GM21619 (cell line): ENCODE data around the gene CDH4.

ENCODE experiments used
- ATAC-seq: cut with Tn5 transposase; IDR thresholded peaks from one replicate; pipeline ENCODE4 v1.9.1; 2021; ENCODE audit not compliant: unreplicated experiment

The CDH4 gene

GRCh38 chr20:61300293-61300692, 48.2 kb downstream of the CDH4 start:
- ATAC-seq, result no peak

- no peak for ATAC-seq
Observed at GRCh38 chr20:61300709-61301108, 48.6 kb downstream of the CDH4 start.

DNA sequence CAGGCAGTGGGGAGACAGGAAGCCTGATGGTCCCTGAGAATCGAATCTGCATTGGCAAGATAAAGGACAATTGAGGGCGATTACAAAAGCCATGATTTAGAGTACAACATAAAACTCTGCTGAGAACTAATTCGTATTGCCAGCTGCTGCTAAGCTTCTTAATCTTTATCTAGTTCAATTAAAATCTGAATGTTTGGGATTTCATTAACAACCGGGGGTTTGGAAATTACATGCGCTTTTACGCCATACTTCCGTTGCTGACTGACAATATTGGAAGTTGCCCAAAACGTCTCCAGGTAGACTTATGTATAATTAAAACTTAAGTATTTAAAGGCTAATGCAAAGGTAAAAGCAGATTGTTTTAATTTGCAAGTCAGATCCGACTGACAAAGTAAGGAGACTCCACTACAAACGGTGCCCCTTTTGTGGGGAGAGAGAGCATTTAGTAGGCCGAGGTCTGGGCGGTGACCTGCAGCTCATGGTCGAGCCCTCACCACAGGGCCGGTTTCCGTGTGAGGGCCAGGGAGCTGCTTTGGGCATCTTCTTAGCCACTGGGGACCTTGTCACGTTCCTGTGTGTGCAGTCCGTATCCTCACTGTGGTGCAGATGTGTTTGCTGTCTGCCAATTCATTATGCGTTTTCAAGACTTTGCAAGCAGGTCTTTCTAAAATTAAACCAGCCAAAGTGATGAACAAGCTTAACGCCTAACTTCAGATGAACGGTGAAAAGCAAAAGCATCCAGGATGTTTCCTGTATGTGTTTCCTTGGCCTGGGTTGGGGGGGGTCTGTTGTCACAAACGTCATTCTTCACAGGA, 49.9 kb downstream of the CDH4 start:
- ATAC-seq, result no peak

- no peak for ATAC-seq
Observed at GRCh38 chr20:61303217-61303616, 51.2 kb downstream of the CDH4 start.

GRCh38 chr20:61303675-61304074, 51.6 kb downstream of the CDH4 start:
- ATAC-seq, result no peak

GRCh38 chr20:61304750-61305149, 52.7 kb downstream of the CDH4 start:
- ATAC-seq, result no peak

DNA sequence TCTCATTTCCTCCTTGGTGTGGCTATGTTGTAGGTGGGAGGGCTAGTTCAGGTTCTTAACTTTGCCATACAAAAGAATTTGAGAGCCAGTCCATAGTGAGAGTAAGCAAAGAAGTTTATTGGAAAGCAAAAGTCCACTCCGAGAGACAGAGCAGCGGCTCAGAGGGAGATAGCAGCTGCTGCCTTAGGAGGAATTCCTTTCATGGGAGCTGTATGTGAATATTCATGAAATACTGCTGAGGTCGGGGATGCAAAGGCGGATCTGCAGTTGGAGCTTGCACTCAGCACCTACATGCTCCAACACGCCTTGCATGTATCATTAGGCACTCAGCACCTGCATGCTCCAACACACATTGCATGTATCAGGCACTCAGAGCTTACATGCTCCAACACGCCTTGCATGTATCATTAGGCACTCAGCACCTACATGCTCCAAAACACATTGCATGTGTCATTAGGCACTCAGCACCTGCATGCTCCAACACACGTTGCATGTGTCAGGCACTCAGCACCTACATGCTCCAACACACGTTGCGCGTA, 54.9 kb downstream of the CDH4 start:
- ATAC-seq, result no peak

GRCh38 chr20:61307686-61308476, 55.8 kb downstream of the CDH4 start:
- ATAC-seq, result no peak

- no peak for ATAC-seq
Observed at GRCh38 chr20:61308477-61308774, 56.4 kb downstream of the CDH4 start.

DNA sequence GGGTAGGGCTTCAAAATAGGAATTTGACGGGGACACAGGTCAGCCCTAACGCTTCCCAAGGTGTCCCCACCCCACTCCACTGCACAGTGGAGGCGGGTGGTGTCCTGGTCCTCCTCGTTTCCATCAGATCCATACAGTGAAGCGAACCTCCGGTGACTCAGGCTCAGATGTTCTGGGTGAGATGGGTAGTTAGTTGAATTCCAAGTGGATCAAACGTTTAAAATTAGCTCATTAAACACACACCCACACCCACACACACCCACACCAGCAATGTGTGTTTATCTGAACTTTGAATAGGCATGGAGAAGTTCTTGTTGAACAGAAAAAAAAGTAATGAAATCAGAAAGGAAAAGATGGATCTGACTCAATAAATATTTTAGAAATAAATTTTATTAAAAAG, 58.9 kb downstream of the CDH4 start:
- no peak for ATAC-seq

GRCh38 chr20:61311656-61312387, 59.8 kb downstream of the CDH4 start:
- no peak for ATAC-seq

DNA sequence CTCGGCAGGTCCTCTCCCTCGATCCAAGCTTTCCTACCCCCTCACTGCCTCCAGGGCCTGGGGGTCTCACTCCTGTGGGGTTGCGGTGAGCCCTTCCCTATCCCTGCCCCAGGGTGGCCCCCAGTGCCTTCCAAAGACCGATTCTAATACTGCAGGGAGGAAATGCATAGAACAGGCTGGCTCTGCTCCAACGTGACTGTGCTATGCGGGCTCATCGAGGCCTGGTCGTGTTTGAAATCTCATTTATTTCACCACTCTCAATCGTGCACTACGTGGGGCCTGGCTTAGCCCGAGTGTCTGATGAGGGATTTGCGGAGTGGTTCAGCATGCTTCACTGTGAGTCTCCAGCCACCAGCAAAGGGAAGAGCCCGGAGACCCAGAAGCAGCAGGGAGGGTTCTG, 60.9 kb downstream of the CDH4 start:
- no peak for ATAC-seq

DNA sequence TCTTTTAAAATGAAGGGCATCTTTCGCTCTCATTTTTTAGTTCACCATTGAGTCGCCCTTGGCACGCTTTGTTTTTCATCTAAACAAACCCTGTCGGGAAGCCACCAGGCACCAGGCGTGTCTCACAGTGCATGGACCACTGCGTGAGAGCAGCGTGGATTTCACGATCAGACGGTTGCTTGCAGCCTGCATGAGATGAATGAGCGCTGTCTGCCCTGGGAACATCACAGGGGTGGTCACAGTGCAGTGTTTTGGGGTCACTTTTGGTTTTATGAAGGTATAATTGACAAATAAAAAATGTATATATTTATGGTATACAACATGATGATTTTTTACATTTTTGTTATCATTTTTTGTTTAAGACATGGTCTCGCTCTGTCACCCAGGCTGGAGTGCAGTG, 61.3 kb downstream of the CDH4 start:
- ATAC-seq, result no peak

DNA sequence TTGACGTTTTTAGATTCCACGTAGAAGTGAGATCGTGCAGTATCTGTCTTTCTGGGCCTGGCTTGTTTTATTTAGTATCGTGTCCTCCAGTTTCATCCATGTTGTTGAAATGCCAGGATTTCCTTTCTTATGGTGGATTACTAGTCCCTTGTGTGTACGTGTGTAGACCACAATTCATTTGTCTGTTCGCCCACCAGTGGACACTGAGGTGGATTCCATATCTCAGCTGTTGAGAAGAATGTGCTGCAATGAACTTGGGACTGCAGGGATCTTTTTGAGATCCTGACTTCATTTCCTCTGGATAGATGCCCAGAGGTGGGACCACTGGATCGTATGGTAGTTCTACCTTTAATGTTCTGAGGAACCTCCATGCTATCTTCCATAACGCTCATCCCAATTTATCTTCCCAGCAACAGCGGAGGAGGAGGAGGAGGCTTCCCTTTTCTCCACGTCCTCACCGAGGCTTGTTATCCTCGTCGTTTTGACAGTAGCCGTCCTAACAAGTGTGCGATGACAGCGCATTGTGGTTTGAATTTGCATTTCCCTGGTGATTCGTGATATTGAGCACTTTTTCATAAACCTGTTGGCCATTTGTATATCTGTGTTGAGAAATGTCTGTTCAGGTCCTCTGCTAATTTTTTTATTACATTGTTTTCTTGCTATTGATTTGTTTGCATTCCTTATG, 62.4 kb downstream of the CDH4 start:
- ATAC-seq, result no peak

GRCh38 chr20:61315319-61315718, 63.3 kb downstream of the CDH4 start:
- no peak for ATAC-seq

DNA sequence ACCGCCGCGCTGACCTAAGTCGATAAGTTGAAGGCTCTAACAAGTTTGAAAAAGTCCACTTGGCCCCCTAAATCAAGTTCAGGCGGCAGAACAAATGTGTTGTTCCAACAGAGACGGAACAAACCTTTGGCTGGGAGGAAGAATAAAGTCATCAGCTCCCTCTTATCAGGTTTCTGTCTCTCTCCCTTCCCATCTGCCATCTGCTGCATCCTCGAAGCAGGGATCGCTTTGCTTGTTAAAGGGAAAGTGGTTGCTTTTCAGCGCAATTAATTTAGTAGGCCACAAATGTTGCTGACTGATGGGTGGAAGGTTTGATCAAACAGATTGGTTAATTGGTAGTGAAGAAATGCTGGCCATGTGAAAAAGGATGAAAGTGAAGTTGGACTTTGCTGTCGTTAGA, 64.3 kb downstream of the CDH4 start:
- no peak for ATAC-seq

DNA sequence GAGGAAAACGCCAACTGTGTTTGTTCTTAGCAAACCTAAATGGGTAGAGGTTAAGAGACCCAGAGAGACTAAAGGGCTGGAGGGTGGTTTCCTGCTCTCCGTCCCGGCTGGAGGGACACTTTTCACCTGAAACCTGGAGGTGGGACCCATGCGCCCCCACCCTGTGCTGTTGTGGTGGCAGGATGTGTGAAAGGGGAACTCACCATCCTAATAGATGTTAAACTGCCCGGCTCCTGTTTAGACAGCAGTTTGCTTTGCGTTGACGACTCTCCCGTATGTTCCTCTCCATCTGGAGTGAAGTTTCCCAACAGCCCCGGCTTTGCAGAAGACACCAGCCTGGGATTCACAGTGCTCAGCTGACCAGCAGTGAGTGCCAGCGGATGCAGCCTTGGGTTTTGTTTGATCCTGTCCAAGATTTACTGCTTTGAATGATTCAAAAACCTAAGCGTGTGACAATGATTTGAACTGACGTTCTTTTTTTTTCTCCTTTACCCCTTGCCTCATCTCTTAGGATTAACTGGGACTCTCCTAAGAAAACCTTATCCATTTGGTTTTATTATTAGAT, 66.0 kb downstream of the CDH4 start:
- no peak for ATAC-seq

- no peak for ATAC-seq
Observed at GRCh38 chr20:61320691-61321425, 68.8 kb downstream of the CDH4 start.

GRCh38 chr20:61321481-61321880, 69.4 kb downstream of the CDH4 start:
- ATAC-seq, result no peak
